ENCODE results near the gene SYNPO2L.

- TF ChIP-seq CTCF (IDR thresholded peaks at IDR 0.05): no peak
- TF ChIP-seq POLR2A (IDR thresholded peaks at IDR 0.05): no peak
- TF ChIP-seq POLR2AphosphoS5 (IDR thresholded peaks at IDR 0.05): no peak
Measured at GRCh38 chr10:73627300-73627699, 28.5 kb downstream of the SYNPO2L start.
